ENCODE results near the gene SARS1.

SARS1 gene

DNA sequence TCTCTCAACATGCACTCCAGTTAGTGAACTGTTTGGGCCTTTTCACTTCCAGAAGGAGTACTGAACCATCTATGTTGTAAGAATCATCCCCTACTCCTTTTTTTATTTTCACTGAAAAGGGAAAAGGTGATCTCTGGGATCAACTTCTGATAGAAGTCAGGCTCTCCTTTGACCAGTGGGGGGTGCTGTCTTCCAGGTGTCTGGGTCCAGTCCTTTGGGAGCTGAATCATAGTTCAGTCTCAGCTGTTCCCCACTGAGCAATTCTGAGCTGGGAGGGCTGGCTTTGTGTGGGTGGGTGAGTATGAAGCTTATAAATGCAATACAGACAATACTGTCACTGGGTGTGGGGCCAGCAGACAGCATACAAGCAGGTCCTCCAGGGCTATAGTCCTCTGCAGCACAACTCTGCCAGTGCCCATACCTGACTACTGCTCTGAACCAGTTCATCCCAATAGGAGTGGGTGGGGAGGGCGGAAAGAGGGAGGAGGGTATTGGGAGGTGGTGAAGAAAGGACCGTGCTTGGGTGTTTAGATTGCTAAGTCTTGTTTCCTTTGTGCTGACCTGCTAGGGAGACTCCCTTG lies 12.5 kb upstream of the SARS1 start:
- in situ Hi-C loops (cut with MboI; ENCODE audit: low sequenced_read_pairs, unreplicated experiment), result no loop called here
- TF ChIP-seq, protein P1, sequence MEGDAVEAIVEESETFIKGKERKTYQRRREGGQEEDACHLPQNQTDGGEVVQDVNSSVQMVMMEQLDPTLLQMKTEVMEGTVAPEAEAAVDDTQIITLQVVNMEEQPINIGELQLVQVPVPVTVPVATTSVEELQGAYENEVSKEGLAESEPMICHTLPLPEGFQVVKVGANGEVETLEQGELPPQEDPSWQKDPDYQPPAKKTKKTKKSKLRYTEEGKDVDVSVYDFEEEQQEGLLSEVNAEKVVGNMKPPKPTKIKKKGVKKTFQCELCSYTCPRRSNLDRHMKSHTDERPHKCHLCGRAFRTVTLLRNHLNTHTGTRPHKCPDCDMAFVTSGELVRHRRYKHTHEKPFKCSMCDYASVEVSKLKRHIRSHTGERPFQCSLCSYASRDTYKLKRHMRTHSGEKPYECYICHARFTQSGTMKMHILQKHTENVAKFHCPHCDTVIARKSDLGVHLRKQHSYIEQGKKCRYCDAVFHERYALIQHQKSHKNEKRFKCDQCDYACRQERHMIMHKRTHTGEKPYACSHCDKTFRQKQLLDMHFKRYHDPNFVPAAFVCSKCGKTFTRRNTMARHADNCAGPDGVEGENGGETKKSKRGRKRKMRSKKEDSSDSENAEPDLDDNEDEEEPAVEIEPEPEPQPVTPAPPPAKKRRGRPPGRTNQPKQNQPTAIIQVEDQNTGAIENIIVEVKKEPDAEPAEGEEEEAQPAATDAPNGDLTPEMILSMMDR (IDR thresholded peaks at IDR 0.05; ENCODE audit: borderline replicate concordance, control extremely low read depth, extremely low read depth, insufficient read depth, missing control alignments), result peak; percentile 60
- peak; percentile 73 for DNase-seq (ENCODE audit: low spot score)

DNA sequence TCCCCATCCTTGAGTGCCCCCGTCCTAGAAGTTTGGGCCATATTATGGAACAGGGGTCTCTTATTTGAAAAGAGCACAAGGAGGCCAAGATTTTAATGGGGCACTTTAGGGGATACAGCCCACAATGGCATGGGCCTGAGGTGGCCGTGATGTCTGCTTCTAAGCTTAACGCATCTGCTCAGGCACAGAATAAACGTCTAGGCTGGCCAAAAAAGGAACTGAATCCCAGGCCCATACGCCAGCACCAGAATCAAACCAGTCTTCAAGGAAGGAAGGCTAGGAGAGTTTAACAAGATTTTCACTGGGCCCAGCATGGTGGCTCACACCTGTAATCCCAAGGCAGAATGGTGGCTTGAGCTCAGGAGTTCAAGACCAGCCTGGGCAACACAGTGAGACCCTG lies 9.2 kb upstream of the SARS1 start:
- no peak for DNase-seq (ENCODE audit: low spot score)
- TF ChIP-seq, protein P1 (IDR thresholded peaks at IDR 0.05; ENCODE audit: borderline replicate concordance, control extremely low read depth, extremely low read depth, insufficient read depth, missing control alignments), result no peak
- in situ Hi-C loops (cut with MboI; ENCODE audit: low sequenced_read_pairs, unreplicated experiment), result no loop called here

- TF ChIP-seq, protein P1 (IDR thresholded peaks at IDR 0.05; ENCODE audit: borderline replicate concordance, control extremely low read depth, extremely low read depth, insufficient read depth, missing control alignments), result no peak
- DNase-seq (ENCODE audit: low spot score), result no peak
- in situ Hi-C loops (cut with MboI; ENCODE audit: low sequenced_read_pairs, unreplicated experiment), result no loop called here
Measured at GRCh38 chr1:109206339-109206738, 7.4 kb upstream of the SARS1 start.

DNA sequence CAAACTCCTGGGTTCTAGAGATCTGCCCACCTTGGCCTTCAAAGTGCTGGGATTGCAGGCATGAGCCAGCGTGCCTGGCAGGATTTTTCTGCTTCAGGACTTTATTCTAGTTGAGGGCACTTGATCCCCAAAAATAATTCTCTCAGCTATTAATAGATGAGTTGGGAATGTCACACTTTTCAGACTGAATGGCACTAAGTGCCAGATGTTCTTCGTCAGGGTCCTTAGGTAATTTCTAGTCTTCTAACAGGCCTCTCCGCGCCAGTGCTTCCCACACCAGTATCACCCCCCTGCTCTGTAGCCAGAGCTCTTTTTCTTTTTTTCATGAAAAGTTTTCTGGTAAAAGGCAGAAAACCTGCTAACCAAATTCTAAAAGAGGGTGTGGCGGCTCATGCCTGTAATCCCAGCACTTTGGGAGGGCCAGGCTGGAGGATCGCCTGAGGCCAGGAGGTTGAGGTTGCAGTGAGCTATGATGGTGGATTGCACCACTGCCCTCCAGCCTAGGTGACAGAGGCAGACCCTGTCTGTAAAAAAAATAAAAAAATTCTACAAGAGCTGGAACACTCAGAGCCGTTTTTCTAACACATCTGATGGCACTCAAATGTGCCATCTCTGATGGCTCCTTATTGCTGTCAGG lies 6.1 kb upstream of the SARS1 start:
- TF ChIP-seq, protein P1 (IDR thresholded peaks at IDR 0.05; ENCODE audit: borderline replicate concordance, control extremely low read depth, extremely low read depth, insufficient read depth, missing control alignments), result no peak
- no peak for DNase-seq (ENCODE audit: low spot score)
- in situ Hi-C loops (cut with MboI; ENCODE audit: low sequenced_read_pairs, unreplicated experiment), result no loop called here

DNA sequence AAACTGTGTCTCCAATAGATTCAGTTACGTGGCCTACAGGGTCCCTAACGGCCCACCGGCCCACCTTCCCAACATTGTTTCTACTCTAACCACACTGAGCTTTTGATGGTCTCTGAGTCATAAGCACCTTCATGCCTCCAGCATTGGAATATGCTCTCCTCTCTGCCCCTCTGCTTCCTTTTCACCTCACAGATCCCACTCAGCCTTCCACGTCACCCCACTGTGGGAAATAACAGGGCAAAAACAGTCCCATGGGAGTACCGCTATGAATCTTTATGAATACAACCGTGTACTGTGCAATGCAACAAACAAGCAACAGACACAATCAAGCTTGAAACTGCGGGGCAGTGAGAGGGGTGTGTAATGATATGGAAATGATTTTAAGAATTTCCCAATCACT lies 5.3 kb upstream of the SARS1 start:
- DNase-seq (ENCODE audit: low spot score), result no peak
- TF ChIP-seq, protein P1 (IDR thresholded peaks at IDR 0.05; ENCODE audit: borderline replicate concordance, control extremely low read depth, extremely low read depth, insufficient read depth, missing control alignments), result no peak
- in situ Hi-C loops (cut with MboI; ENCODE audit: low sequenced_read_pairs, unreplicated experiment), result no loop called here

GRCh38 chr1:109208836-109209463 lies 4.8 kb upstream of the SARS1 start:
- DNase-seq (ENCODE audit: low spot score), result no peak
- in situ Hi-C loops (cut with MboI; ENCODE audit: low sequenced_read_pairs, unreplicated experiment), result no loop called here

More at GRCh38 chr1:109208836-109209463, 4.8 kb upstream of the SARS1 start:
- TF ChIP-seq, protein P1 (IDR thresholded peaks at IDR 0.05; ENCODE audit: borderline replicate concordance, control extremely low read depth, extremely low read depth, insufficient read depth, missing control alignments), result no peak

All from GM13976 (cell line).